ENCODE results near the gene ADAMTS12.

The ADAMTS12 gene

GRCh38 chr5:33713136-33713765 is 178.5 kb downstream of the ADAMTS12 start:
- no peak for DNase-seq (ENCODE audit: low read depth in 2 of 2)

- DNase-seq (ENCODE audit: low read depth in 2 of 2) = no peak
Observed at GRCh38 chr5:33712664-33713063, 179.1 kb downstream of the ADAMTS12 start.

DNA sequence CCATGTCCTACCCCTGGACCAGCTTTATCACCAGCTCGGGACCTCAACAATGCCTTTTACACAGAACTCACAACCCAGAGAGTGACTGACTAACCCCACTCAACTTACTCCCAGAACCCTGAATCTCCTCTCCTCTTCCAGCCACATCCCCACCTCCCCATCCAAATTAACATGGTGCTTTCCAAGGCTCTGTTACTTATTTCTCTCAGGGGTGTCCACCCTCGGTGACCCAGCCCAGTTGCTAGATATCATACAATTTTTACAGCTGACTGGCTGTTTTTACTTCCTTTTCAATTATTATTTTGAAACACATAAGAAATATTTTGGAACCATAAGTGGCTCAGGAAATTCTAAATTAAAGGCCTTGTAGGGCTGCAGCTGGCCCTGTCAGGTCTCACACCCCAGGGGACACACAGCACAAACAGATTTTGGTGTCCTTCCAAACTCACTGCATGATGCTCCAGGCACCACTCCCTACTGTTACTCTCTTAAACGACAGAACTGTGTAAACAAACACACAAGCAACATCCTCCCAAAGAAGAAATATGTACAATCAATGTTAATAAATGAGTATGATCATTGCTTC is 180.6 kb downstream of the ADAMTS12 start:
- no peak for DNase-seq (ENCODE audit: low read depth in 2 of 2)

- DNase-seq (ENCODE audit: low read depth in 2 of 2) = no peak
Observed at GRCh38 chr5:33702867-33703266, 188.9 kb downstream of the ADAMTS12 start.

GRCh38 chr5:33701951-33702350 is 189.8 kb downstream of the ADAMTS12 start:
- DNase-seq (ENCODE audit: low read depth in 2 of 2) = no peak

GRCh38 chr5:33701251-33701650 is 190.5 kb downstream of the ADAMTS12 start:
- no peak for DNase-seq (ENCODE audit: low read depth in 2 of 2)

GRCh38 chr5:33696411-33696810 is 195.4 kb downstream of the ADAMTS12 start:
- DNase-seq (ENCODE audit: low read depth in 2 of 2) = no peak

GRCh38 chr5:33692980-33693379 is 198.8 kb downstream of the ADAMTS12 start:
- no peak for DNase-seq (ENCODE audit: low read depth in 2 of 2)

DNA sequence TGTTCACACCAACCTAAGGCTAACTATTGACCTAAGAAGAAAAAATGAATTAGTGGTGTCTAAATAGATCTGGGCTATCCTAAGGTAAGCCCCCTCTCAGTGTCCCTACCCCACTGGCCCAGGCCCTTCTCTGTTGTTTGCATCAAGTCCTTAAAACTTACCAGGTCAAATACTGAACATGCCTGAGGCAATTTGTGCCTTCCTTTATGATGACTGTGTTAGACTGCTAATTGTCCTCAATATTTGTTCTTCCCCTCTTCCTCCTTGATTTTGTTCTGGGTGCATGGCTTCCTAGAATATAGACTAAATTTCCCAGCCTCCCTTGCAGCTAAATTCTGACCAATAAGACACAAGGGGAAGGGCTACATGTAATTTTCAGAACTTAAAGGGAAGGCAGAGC is 199.9 kb downstream of the ADAMTS12 start:
- DNase-seq (ENCODE audit: low read depth in 2 of 2) = no peak

DNA sequence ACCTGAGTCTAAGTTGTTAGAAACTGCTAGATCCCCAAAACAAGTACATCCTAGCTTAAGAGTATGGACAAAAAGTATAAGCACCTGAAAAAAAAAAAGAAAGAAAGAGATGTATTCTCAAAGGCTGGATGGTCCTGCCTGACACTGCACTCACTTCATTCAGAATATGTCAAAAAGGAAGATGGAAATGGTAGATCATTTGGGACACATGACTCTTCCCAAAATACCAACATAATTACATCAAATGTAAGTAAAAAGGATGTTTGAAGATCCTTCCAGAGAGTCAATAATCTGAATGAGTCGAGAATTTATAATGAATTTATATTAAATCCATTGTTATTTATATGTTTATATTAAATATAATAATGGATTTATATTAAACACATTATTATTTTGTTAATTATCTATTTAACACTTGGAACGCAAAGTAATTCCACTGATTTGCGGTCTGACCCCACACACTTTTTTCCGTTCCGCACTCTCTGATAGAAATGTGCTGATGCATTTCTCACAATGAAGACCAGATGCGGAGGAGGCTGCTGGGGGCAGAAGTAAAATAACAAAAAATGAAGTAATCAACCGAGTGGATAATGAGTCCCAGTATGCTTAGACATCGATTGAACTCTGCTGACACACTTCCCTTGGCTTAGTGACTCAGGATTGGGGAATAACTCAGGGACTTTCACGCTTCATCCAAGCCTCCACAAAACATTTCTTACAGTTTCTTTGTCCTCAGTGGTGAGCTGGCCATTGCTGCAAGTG is 201.2 kb downstream of the ADAMTS12 start:
- DNase-seq (ENCODE audit: low read depth in 2 of 2) = no peak

GRCh38 chr5:33688526-33688925 is 203.3 kb downstream of the ADAMTS12 start:
- DNase-seq (ENCODE audit: low read depth in 2 of 2) = no peak

DNA sequence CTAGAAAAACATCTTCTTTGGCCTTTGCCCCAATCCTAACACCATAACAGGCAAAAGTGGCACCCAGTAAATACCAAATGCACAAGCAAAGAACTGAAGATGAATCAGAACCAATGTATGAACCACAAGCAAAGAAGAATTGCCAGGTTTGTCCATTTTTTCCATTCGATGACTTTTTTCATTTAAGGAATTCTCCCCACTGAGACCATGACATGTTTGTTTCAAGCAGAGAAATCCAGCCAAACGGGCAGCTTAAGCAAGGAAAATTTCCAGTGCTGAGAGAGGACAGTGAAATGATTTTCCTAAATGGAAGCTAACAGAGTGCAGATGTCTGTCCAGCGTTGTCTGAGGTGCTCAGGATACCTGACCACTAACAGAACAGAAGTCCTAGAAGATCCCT is 203.7 kb downstream of the ADAMTS12 start:
- no peak for DNase-seq (ENCODE audit: low read depth in 2 of 2)

DNA sequence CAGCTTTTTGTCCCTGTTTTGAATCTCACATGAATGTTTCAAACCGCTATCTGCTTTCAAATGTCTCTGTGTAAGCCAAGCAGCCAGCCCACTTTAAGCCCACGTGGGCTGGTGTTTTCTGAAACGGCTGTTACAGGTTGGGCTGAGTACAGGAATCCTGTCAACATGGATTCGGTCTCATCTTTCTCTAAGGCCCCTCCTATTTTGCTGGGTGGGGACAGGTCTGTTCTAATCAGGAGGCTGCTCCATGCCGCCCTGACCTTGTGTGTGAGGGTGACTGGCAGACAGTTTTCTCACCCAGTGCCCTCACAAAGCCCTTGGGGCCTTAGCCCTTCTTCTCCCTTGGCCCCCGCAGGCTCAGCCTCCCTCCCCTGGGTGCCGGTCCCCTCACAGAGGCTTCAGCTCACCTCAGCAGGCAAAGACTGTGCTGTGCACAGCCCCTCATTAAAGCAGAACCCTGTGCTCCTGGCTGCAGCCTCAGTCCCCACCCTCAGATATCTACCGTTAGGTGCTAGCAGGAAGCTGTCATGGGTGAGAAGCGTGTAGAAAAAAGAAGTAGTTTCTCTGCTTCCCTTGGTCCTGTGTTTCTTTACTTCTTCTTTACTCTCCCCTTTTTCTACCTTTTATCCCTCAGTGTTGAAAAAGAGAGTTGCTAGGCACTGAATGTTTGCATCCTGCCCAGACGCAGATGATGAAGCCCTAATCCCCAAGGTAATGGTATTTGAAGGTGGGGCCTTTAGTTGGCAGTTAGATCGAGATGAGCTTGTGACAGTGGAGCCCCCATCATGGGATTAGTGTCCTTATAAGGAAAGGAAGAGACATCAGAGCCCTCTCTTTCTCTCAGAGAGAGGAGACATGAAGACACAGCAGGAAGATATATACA is 205.7 kb downstream of the ADAMTS12 start:
- DNase-seq (ENCODE audit: low read depth in 2 of 2) = no peak

GRCh38 chr5:33684496-33685159 is 207.2 kb downstream of the ADAMTS12 start:
- no peak for DNase-seq (ENCODE audit: low read depth in 2 of 2)

- DNase-seq (ENCODE audit: low read depth in 2 of 2) = no peak
Observed at GRCh38 chr5:33679791-33680190, 212.0 kb downstream of the ADAMTS12 start.

DNA sequence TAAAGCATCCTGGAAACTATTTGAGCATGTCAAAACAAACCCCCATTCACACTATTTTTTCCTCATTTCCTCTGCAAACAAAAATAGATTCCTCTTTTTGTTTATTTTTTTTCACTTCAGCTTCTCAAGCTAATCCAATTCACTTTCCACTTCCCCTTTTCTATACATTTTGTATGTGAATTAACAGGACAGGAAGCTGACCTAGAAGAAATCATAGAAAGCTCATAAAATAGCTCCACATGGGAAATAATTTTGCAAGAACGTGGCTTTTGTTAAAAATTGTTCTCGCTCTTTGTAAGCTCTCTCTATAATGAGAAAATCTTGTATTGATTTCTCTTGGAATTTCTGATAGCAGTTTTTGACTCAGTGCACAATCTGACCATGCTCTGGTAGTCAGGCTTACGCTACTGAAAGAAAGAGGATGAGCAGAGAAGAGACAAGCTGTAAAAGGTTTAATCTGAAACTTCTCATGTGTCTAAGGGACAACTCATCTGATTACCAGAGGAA is 215.8 kb downstream of the ADAMTS12 start:
- no peak for DNase-seq (ENCODE audit: low read depth in 2 of 2)

DNA sequence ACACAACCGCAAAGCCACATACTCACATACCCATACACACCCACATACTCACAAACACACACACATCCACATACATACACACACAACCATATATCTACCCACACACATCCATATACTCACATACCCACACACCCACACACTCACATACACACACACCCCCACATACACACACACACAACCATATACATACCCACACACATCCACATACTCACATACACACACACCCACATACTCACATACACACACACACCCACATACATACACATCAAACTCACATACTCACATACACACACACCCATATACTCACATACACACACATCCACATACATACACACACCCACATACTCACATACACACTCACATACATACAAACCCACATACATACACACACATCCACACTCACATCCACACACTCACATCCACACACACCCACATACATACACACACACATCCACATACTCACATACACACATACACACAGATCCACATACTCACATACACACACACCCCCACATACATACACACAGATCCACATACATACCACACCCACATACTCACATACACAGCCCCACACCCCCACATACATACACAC is 220.0 kb downstream of the ADAMTS12 start:
- no peak for DNase-seq (ENCODE audit: low read depth in 2 of 2)

GRCh38 chr5:33662722-33663427 is 228.9 kb downstream of the ADAMTS12 start:
- no peak for DNase-seq (ENCODE audit: low read depth in 2 of 2)

GRCh38 chr5:33659526-33660169 is 232.1 kb downstream of the ADAMTS12 start:
- no peak for DNase-seq (ENCODE audit: low read depth in 2 of 2)

All from stimulated activated CD8-positive, alpha-beta memory T cell treated with anti-CD3 and anti-CD28 coated beads, Interleukin-15, amount 100 ng/mL, for 4 hours (primary cell).